WERI-Rb-1 (cell line): ENCODE data around the gene EML2.

Source experiments
- DNase-seq: peaks from one replicate; pipeline ENCODE4 v3.0.0-alpha.2; 2020
- H3K27ac ChIP-seq: fragments of 250-450 bp; sonication (Bioruptor Pico); 2 replicates; pipeline ENCODE4 v1.5.1; 2020; ENCODE audit warnings: mild to moderate bottlenecking, moderate library complexity
- H3K27me3 ChIP-seq: fragments of 250-450 bp; sonication (Bioruptor Pico); 2 replicates; pipeline ENCODE4 v1.5.1; 2021; ENCODE audit warnings: mild to moderate bottlenecking, low read depth, moderate library complexity; ENCODE audit not compliant: insufficient read depth, severe bottlenecking
- H3K36me3 ChIP-seq: fragments of 250-450 bp; sonication (Bioruptor Pico); 2 replicates; pipeline ENCODE4 v1.5.1; 2020; ENCODE audit warnings: mild to moderate bottlenecking, moderate library complexity
- H3K4me3 ChIP-seq: 2 replicates; pipeline ENCODE4 v1.5.1; 2011; ENCODE audit warnings: low read depth, mild to moderate bottlenecking, control low read depth, low read length
- H3K9me3 ChIP-seq: fragments of 250-450 bp; sonication (Bioruptor Pico); 2 replicates; pipeline ENCODE4 v1.5.1; 2021; ENCODE audit warnings: mild to moderate bottlenecking, moderate library complexity; ENCODE audit not compliant: severe bottlenecking
- TF ChIP-seq, protein P1 (sequence below): IDR thresholded peaks from 2 replicates; pipeline ENCODE4 v1.5.1; 2011; ENCODE audit warnings: low read depth, mild to moderate bottlenecking, control low read depth, inconsistent platforms, low read length

Gene EML2

DNA sequence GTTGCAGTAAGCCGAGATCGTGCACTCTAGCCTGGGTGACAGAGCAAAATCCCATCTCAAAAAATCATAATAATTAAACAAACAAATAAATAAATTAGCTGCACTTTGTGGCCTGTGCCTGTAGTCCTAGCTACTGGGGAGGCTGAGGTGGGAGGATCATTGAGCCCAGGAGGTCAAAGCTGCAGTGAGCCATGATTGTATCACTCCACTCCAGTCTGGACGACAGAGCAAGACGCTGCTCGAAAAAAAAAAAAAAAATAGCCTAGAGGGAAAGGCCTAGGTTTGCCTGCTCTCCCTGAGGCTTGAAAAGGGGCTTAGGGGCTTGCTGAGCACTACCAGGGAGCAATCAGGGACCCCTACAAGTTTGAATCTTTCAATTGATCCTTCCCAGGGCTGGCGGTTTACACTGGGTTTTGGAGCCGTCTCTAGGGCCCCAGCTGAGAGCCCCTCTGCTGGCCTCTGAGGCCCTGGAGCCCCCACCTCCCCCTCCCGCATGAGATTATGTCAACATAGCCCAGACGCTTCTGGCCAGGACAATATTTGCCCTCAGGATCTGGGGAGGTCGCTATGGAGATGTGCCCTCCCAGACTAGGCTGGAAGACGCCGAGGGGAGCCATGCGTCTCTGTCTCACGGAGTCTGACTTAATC lies 18.4 kb upstream of the EML2 start:
- H3K9me3 ChIP-seq = no peaks in the 10 kb centered on the region
- no peaks in the 10 kb centered on the region for H3K36me3 ChIP-seq
- TF ChIP-seq, protein P1, sequence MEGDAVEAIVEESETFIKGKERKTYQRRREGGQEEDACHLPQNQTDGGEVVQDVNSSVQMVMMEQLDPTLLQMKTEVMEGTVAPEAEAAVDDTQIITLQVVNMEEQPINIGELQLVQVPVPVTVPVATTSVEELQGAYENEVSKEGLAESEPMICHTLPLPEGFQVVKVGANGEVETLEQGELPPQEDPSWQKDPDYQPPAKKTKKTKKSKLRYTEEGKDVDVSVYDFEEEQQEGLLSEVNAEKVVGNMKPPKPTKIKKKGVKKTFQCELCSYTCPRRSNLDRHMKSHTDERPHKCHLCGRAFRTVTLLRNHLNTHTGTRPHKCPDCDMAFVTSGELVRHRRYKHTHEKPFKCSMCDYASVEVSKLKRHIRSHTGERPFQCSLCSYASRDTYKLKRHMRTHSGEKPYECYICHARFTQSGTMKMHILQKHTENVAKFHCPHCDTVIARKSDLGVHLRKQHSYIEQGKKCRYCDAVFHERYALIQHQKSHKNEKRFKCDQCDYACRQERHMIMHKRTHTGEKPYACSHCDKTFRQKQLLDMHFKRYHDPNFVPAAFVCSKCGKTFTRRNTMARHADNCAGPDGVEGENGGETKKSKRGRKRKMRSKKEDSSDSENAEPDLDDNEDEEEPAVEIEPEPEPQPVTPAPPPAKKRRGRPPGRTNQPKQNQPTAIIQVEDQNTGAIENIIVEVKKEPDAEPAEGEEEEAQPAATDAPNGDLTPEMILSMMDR = no peak
- H3K27me3 ChIP-seq = no peaks in the 10 kb centered on the region
- H3K27ac ChIP-seq = peak overlapping the region; percentile 87
- peak; percentile 90 for DNase-seq
- H3K4me3 ChIP-seq = peak overlapping the region; percentile 19

DNA sequence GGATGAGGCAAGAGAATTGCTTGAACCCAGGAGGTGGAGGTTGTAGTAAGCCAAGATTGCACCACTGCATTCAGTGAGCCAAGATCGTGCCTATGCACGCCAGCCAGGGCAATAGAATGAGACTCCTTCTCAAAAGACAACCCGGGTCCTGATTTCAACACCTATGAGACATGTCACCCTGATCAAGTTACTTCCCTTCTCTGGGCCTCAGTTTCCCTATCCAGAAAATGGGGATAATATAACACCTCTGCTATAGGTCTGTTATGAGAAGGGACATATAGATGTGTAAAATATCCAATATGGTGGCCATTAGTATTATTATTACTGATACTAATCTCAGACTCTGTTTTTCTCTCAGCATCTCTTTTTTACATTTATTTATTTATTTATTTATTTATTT lies 15.9 kb upstream of the EML2 start:
- Histone ChIP-seq H3K9me3 (no peaks in the 10 kb centered on the region), H3K36me3 (no peaks in the 10 kb centered on the region), H3K4me3 (no peak overlapping the region), H3K27me3 (no peaks in the 10 kb centered on the region), H3K27ac (no peak overlapping the region)
- TF ChIP-seq, protein P1 = no peak
- DNase-seq = no peak

DNA sequence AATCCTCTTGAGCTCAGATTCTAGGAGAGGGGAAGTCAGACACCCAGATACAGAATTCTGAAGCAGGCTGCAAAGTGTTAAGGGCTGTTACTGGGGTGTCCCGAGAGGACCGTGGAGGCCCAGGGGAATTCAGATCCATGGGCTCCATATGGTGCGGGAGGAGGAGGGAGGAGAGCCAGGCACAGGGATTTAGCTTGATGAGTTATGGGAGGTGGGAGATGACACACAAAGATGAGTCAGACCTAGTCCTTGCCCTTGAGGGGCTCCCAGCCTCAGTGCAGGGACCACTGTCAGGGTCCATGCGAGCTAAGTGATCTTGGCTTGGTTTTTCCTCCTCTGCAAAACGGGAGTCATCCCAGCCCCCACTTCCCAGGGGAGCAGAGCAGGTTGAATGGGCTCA lies 14.4 kb upstream of the EML2 start:
- H3K27ac ChIP-seq = peak overlapping the region; percentile 82
- TF ChIP-seq, protein P1 = no peak
- no peaks in the 10 kb centered on the region for H3K9me3 ChIP-seq
- no peak overlapping the region; the same call in 1 of the 2 replicates for H3K4me3 ChIP-seq
- DNase-seq = peak; percentile 90
- H3K27me3 ChIP-seq = no peaks in the 10 kb centered on the region
- H3K36me3 ChIP-seq = no peaks in the 10 kb centered on the region

DNA sequence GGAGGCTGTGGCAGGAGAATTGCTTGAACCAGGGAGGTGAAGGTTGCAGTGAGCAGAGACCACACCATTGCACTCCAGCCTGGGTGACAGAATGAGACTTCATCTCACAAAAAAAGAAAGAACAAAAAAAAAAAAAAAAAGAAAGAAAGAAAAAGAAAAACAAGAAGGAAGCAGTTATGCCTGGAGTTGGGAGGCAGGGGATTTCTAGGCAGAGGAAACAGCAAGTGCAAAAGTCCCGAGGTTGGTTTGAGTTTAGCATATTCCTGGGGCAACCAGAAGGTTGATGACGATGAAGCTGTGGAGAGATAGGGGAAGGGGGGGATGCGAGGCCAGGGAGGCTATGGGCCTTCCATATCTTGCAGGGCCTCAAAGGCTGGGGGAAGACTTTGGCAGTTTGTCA lies 11.5 kb upstream of the EML2 start:
- no peak for DNase-seq
- Histone ChIP-seq H3K27me3 (no peaks in the 10 kb centered on the region), H3K27ac (no peak overlapping the region), H3K36me3 (no peaks in the 10 kb centered on the region), H3K9me3 (no peaks in the 10 kb centered on the region), H3K4me3 (no peak overlapping the region)
- TF ChIP-seq, protein P1 = no peak

DNA sequence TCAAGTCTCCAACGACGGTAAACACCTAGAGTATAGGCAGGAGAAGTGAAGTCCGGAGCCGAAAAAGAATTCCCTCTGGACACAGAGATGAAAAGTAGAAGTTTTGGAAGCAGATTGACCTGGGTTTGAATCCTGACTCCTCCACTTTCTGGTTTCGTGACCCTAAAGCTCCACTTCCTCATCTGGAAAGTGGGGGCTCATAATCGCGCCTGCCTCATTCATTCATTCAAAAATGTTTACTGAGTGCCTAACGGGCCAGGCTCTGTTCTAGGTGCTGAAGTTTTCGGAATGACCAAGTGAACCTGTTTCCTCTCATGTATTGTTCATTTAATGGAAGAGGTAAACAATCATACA lies 7.1 kb upstream of the EML2 start:
- H3K27me3 ChIP-seq = no peaks in the 10 kb centered on the region
- H3K36me3 ChIP-seq = no peaks in the 10 kb centered on the region
- peak overlapping the region; percentile 53 for H3K27ac ChIP-seq
- TF ChIP-seq, protein P1 = no peak
- no peak for DNase-seq
- H3K4me3 ChIP-seq = no peak overlapping the region
- H3K9me3 ChIP-seq = no peaks in the 10 kb centered on the region
